GM20000 (cell line): ENCODE measurements around the gene PLVAP.

Source experiments
- DNase-seq: peaks from one replicate; pipeline ENCODE4 v3.0.0; 2012; ENCODE audit warnings: low spot score
- CTCF ChIP-seq: IDR thresholded peaks from 2 replicates; pipeline ENCODE4 v1.5.1; 2012; ENCODE audit warnings: mild to moderate bottlenecking, control low read depth; ENCODE audit errors: extremely low read depth, missing control alignments

Gene PLVAP

GRCh38 chr19:17341845-17342244 is 35.3 kb downstream of the PLVAP start:
- DNase-seq = no peak
- TF ChIP-seq CTCF = no peak

- no peak for TF ChIP-seq CTCF
- DNase-seq = no peak
Observed at GRCh38 chr19:17341386-17341785, 35.8 kb downstream of the PLVAP start.

GRCh38 chr19:17340871-17341357 is 36.2 kb downstream of the PLVAP start:
- no peak for TF ChIP-seq CTCF

GRCh38 chr19:17340302-17340870 is 36.8 kb downstream of the PLVAP start:
- no peak for TF ChIP-seq CTCF
- DNase-seq = no peak

More at GRCh38 chr19:17340871-17341357, 36.2 kb downstream of the PLVAP start:
- no peak for DNase-seq

GRCh38 chr19:17339088-17339741 is 37.9 kb downstream of the PLVAP start:
- TF ChIP-seq CTCF = no peak
- DNase-seq = peak; percentile 48

GRCh38 chr19:17338433-17339078 is 38.6 kb downstream of the PLVAP start:
- no peak for TF ChIP-seq CTCF
- no peak for DNase-seq
